ENCODE data around the gene CLDN16.

Gene CLDN16

GRCh38 chr3:190396001-190396400 is 8.0 kb downstream of the CLDN16 start:
- H2BK15ac ChIP-seq (ENCODE audit: low read depth, poor library complexity, severe bottlenecking), result no peak overlapping the region
- H2BK120ac ChIP-seq (ENCODE audit: low read depth, low read length), result no peak overlapping the region
- H3K9ac ChIP-seq (ENCODE audit: low read length), result no peak overlapping the region
- DNase-seq, result no peak
- H3K27me3 ChIP-seq (ENCODE audit: control insufficient read depth in 1 of 2, insufficient read depth in 1 of 2, low read length in 2 of 2), result no peaks in the 10 kb centered on the region
- H3K27ac ChIP-seq (ENCODE audit: low read length, poor library complexity, severe bottlenecking), result no peak overlapping the region
- no peak overlapping the region for H3K4me3 ChIP-seq (ENCODE audit: insufficient read depth in 1 of 2, low read depth in 1 of 2, low read length in 2 of 2)
- H3K79me1 ChIP-seq (replicated peaks; ENCODE audit: low read length, poor library complexity, severe bottlenecking), result no peaks in the 10 kb centered on the region
- no peak overlapping the region for H4K8ac ChIP-seq (ENCODE audit: low read length)
- no peaks in the 10 kb centered on the region for H3K4me1 ChIP-seq (ENCODE audit: control insufficient read depth, insufficient read depth, low read depth, low read length)
- H3K9me3 ChIP-seq (ENCODE audit: control insufficient read depth, low read length), result no peaks in the 10 kb centered on the region
- no peak overlapping the region for H3K4me2 ChIP-seq (ENCODE audit: low read length, poor library complexity, severe bottlenecking)
- no peak overlapping the region for H2AFZ ChIP-seq (ENCODE audit: low read depth, low read length)
- H3K36me3 ChIP-seq (ENCODE audit: control insufficient read depth in 1 of 2, insufficient read depth in 2 of 2, low read depth in 1 of 2, low read length in 2 of 2), result no peaks in the 10 kb centered on the region
- no peak overlapping the region for H3K18ac ChIP-seq (ENCODE audit: low read depth in 1 of 2, low read length in 2 of 2)
- H2AK5ac ChIP-seq (ENCODE audit: low read length, severe bottlenecking), result no peak overlapping the region
- no peak overlapping the region for H3K4ac ChIP-seq (ENCODE audit: low read depth in 1 of 2, low read length in 2 of 2)
- H2BK5ac ChIP-seq (ENCODE audit: low read depth, low read length, poor library complexity, severe bottlenecking), result no peak overlapping the region
- H3K14ac ChIP-seq (ENCODE audit: low read length in 2 of 2), result no peak overlapping the region
- no peak overlapping the region for H2BK12ac ChIP-seq (ENCODE audit: low read length in 2 of 2)
- H3K23ac ChIP-seq (ENCODE audit: low read length in 2 of 2), result no peak overlapping the region
- no peak overlapping the region for H4K91ac ChIP-seq (ENCODE audit: low read length)

- H3K23ac ChIP-seq (ENCODE audit: low read length in 2 of 2), result no peak overlapping the region
- no peak overlapping the region for H3K27ac ChIP-seq (ENCODE audit: low read length, poor library complexity, severe bottlenecking)
- no peak overlapping the region for H3K4me2 ChIP-seq (ENCODE audit: low read length, poor library complexity, severe bottlenecking)
- H3K27me3 ChIP-seq (ENCODE audit: control insufficient read depth in 1 of 2, insufficient read depth in 1 of 2, low read length in 2 of 2), result no peaks in the 10 kb centered on the region
- H3K4me3 ChIP-seq (ENCODE audit: insufficient read depth in 1 of 2, low read depth in 1 of 2, low read length in 2 of 2), result no peak overlapping the region
- no peak for DNase-seq
- H2BK12ac ChIP-seq (ENCODE audit: low read length in 2 of 2), result no peak overlapping the region
- H3K9me3 ChIP-seq (ENCODE audit: control insufficient read depth, low read length), result no peaks in the 10 kb centered on the region
- no peak overlapping the region for H3K14ac ChIP-seq (ENCODE audit: low read length in 2 of 2)
- no peak overlapping the region for H3K9ac ChIP-seq (ENCODE audit: low read length)
- H2BK5ac ChIP-seq (ENCODE audit: low read depth, low read length, poor library complexity, severe bottlenecking), result no peak overlapping the region
- H4K8ac ChIP-seq (ENCODE audit: low read length), result no peak overlapping the region
- no peak overlapping the region for H3K4ac ChIP-seq (ENCODE audit: low read depth in 1 of 2, low read length in 2 of 2)
- H3K18ac ChIP-seq (ENCODE audit: low read depth in 1 of 2, low read length in 2 of 2), result no peak overlapping the region
- H3K36me3 ChIP-seq (ENCODE audit: control insufficient read depth in 1 of 2, insufficient read depth in 2 of 2, low read depth in 1 of 2, low read length in 2 of 2), result no peaks in the 10 kb centered on the region
- 94% methylated on average over 3 of the region's 4 CpGs for WGBS
- H3K4me1 ChIP-seq (ENCODE audit: control insufficient read depth, insufficient read depth, low read depth, low read length), result no peaks in the 10 kb centered on the region
- H2AK5ac ChIP-seq (ENCODE audit: low read length, severe bottlenecking), result no peak overlapping the region
- H4K91ac ChIP-seq (ENCODE audit: low read length), result no peak overlapping the region
- no peak overlapping the region for H2AFZ ChIP-seq (ENCODE audit: low read depth, low read length)
- no peak overlapping the region for H2BK120ac ChIP-seq (ENCODE audit: low read depth, low read length)
- no peak overlapping the region for H2BK15ac ChIP-seq (ENCODE audit: low read depth, poor library complexity, severe bottlenecking)
- no peaks in the 10 kb centered on the region for H3K79me1 ChIP-seq (replicated peaks; ENCODE audit: low read length, poor library complexity, severe bottlenecking)
These were observed 9.9 kb downstream of the CLDN16 start for GRCh38 chr3:190397889-190398288.

GRCh38 chr3:190399677-190400076 is 11.7 kb downstream of the CLDN16 start:
- no peaks in the 10 kb centered on the region for H3K9me3 ChIP-seq (ENCODE audit: control insufficient read depth, low read length)
- peaks cover 1% of the 10 kb centered on the region for H3K4me1 ChIP-seq (ENCODE audit: control insufficient read depth, insufficient read depth, low read depth, low read length)
- no peak overlapping the region for H2BK15ac ChIP-seq (ENCODE audit: low read depth, poor library complexity, severe bottlenecking)
- H3K4me3 ChIP-seq (ENCODE audit: insufficient read depth in 1 of 2, low read depth in 1 of 2, low read length in 2 of 2), result no peak overlapping the region
- H3K36me3 ChIP-seq (ENCODE audit: control insufficient read depth in 1 of 2, insufficient read depth in 2 of 2, low read depth in 1 of 2, low read length in 2 of 2), result no peaks in the 10 kb centered on the region
- no peak overlapping the region for H2BK5ac ChIP-seq (ENCODE audit: low read depth, low read length, poor library complexity, severe bottlenecking)
- no peak overlapping the region for H2AFZ ChIP-seq (ENCODE audit: low read depth, low read length)
- H4K8ac ChIP-seq (ENCODE audit: low read length), result no peak overlapping the region
- H3K27me3 ChIP-seq (ENCODE audit: control insufficient read depth in 1 of 2, insufficient read depth in 1 of 2, low read length in 2 of 2), result no peaks in the 10 kb centered on the region
- WGBS, result 93% methylated on average over 8 of the region's 8 CpGs
- H2BK12ac ChIP-seq (ENCODE audit: low read length in 2 of 2), result no peak overlapping the region
- DNase-seq, result no peak
- no peak overlapping the region for H3K14ac ChIP-seq (ENCODE audit: low read length in 2 of 2)
- no peak overlapping the region for H2BK120ac ChIP-seq (ENCODE audit: low read depth, low read length)
- H4K91ac ChIP-seq (ENCODE audit: low read length), result no peak overlapping the region
- no peaks in the 10 kb centered on the region for H3K79me1 ChIP-seq (replicated peaks; ENCODE audit: low read length, poor library complexity, severe bottlenecking)
- no peak overlapping the region for H3K9ac ChIP-seq (ENCODE audit: low read length)
- no peak overlapping the region for H2AK5ac ChIP-seq (ENCODE audit: low read length, severe bottlenecking)
- no peak overlapping the region for H3K4ac ChIP-seq (ENCODE audit: low read depth in 1 of 2, low read length in 2 of 2)
- no peak overlapping the region for H3K23ac ChIP-seq (ENCODE audit: low read length in 2 of 2)
- H3K27ac ChIP-seq (ENCODE audit: low read length, poor library complexity, severe bottlenecking), result no peak overlapping the region
- H3K4me2 ChIP-seq (ENCODE audit: low read length, poor library complexity, severe bottlenecking), result no peak overlapping the region
- no peak overlapping the region for H3K18ac ChIP-seq (ENCODE audit: low read depth in 1 of 2, low read length in 2 of 2)

- Histone ChIP-seq H3K36me3 (ENCODE audit: control insufficient read depth in 1 of 2, insufficient read depth in 2 of 2, low read depth in 1 of 2, low read length in 2 of 2) (no peaks in the 10 kb centered on the region), H2BK15ac (ENCODE audit: low read depth, poor library complexity, severe bottlenecking) (no peak overlapping the region), H2BK5ac (ENCODE audit: low read depth, low read length, poor library complexity, severe bottlenecking) (no peak overlapping the region), H3K14ac (ENCODE audit: low read length in 2 of 2) (no peak overlapping the region), H3K9ac (ENCODE audit: low read length) (no peak overlapping the region), H4K8ac (ENCODE audit: low read length) (no peak overlapping the region), H2BK120ac (ENCODE audit: low read depth, low read length) (no peak overlapping the region), H3K4ac (ENCODE audit: low read depth in 1 of 2, low read length in 2 of 2) (no peak overlapping the region), H3K27me3 (ENCODE audit: control insufficient read depth in 1 of 2, insufficient read depth in 1 of 2, low read length in 2 of 2) (no peaks in the 10 kb centered on the region), H3K4me1 (ENCODE audit: control insufficient read depth, insufficient read depth, low read depth, low read length) (peaks cover 2% of the 10 kb centered on the region), H3K27ac (ENCODE audit: low read length, poor library complexity, severe bottlenecking) (no peak overlapping the region), H2BK12ac (ENCODE audit: low read length in 2 of 2) (no peak overlapping the region), H3K4me3 (ENCODE audit: insufficient read depth in 1 of 2, low read depth in 1 of 2, low read length in 2 of 2) (no peak overlapping the region), H3K18ac (ENCODE audit: low read depth in 1 of 2, low read length in 2 of 2) (no peak overlapping the region), H2AK5ac (ENCODE audit: low read length, severe bottlenecking) (no peak overlapping the region), H3K4me2 (ENCODE audit: low read length, poor library complexity, severe bottlenecking) (no peak overlapping the region), H3K79me1 (replicated peaks; ENCODE audit: low read length, poor library complexity, severe bottlenecking) (no peaks in the 10 kb centered on the region), H3K23ac (ENCODE audit: low read length in 2 of 2) (no peak overlapping the region), H2AFZ (ENCODE audit: low read depth, low read length) (no peak overlapping the region), H4K91ac (ENCODE audit: low read length) (no peak overlapping the region), H3K9me3 (ENCODE audit: control insufficient read depth, low read length) (no peaks in the 10 kb centered on the region)
- DNase-seq, result no peak
- 100% methylated on average over 3 of the region's 4 CpGs for WGBS
These were observed 14.0 kb downstream of the CLDN16 start for GRCh38 chr3:190401963-190402362.
